GM23338 (cell line): Measurements from ENCODE around the gene HSPB6. TPM values are rescaled to one million over a fixed set of nuclear protein-coding genes. Genes with fewer than 3 reads are reported as not detected.

Source experiments
- ATAC-seq: fragments of 200-7000 bp; cut with Tn5 transposase; 3 replicates; pipeline ENCODE4 v1.9.1; 2020
- DNase-seq: peaks from one replicate; pipeline ENCODE4 v3.0.0-alpha.2; 2015; ENCODE audit warnings: low spot score
- H2AFZ ChIP-seq: fragments of 200-600 bp; sonication (generic); 2 replicates; pipeline ENCODE4 v1.8.0; 2016; ENCODE audit warnings: antibody characterized with exemption, mild to moderate bottlenecking, moderate library complexity
- H3F3A ChIP-seq: fragments of 200-600 bp; sonication (generic); replicated peaks from 2 replicates; pipeline ENCODE4 v1.8.0; 2017; ENCODE audit warnings: antibody characterized with exemption, mixed run types, low read depth
- H3K27ac ChIP-seq: fragments of 200-600 bp; sonication (generic); 2 replicates; pipeline ENCODE4 v1.6.1; 2016; ENCODE audit warnings: low read depth
- H3K27me3 ChIP-seq: fragments of 200-600 bp; sonication (generic); 2 replicates; pipeline ENCODE4 v1.8.0; 2016; ENCODE audit warnings: mild to moderate bottlenecking, mixed run types, moderate library complexity; ENCODE audit not compliant: insufficient read depth
- H3K36me3 ChIP-seq: fragments of 200-600 bp; sonication (generic); 2 replicates; pipeline ENCODE4 v1.8.0; 2016; ENCODE audit warnings: mild to moderate bottlenecking; ENCODE audit not compliant: insufficient read depth
- H3K4me1 ChIP-seq: fragments of 200-600 bp; sonication (generic); 2 replicates; pipeline ENCODE4 v1.8.0; 2016; ENCODE audit warnings: mild to moderate bottlenecking, moderate library complexity; ENCODE audit not compliant: insufficient read depth
- H3K4me2 ChIP-seq: fragments of 200-600 bp; sonication (generic); 2 replicates; pipeline ENCODE4 v1.7.1; 2017; ENCODE audit warnings: mixed run types
- H3K4me3 ChIP-seq: fragments of 200-600 bp; sonication (generic); 2 replicates; pipeline ENCODE4 v1.6.1; 2016; ENCODE audit warnings: mixed run types
- H3K79me2 ChIP-seq: fragments of 200-600 bp; sonication (generic); replicated peaks from 2 replicates; pipeline ENCODE4 v1.8.0; 2017; ENCODE audit warnings: mild to moderate bottlenecking; ENCODE audit not compliant: insufficient read depth
- H3K9me2 ChIP-seq: fragments of 200-600 bp; sonication (generic); 2 replicates; pipeline ENCODE4 v1.8.0; 2017; ENCODE audit not compliant: insufficient read depth
- H4K20me1 ChIP-seq: fragments of 200-600 bp; sonication (generic); replicated peaks from 2 replicates; pipeline ENCODE4 v1.8.0; 2017; ENCODE audit warnings: mild to moderate bottlenecking; ENCODE audit not compliant: insufficient read depth
- H3K27ac Mint-ChIP-seq: 2 replicates; pipeline ENCODE4 v1.8.0; 2020; ENCODE audit warnings: inconsistent platforms, mild to moderate bottlenecking, moderate library complexity, mixed read lengths
- H3K27me3 Mint-ChIP-seq: 3 replicates; pipeline ENCODE4 v1.8.0; 2022; ENCODE audit warnings: low read depth, mild to moderate bottlenecking, moderate library complexity, mixed read lengths, inconsistent platforms; ENCODE audit not compliant: insufficient read depth, poor library complexity
- H3K36me3 Mint-ChIP-seq: 3 replicates; pipeline ENCODE4 v1.8.0; 2021; ENCODE audit warnings: low read depth, mild to moderate bottlenecking, inconsistent platforms, moderate library complexity, mixed read lengths
- H3K4me1 Mint-ChIP-seq: 3 replicates; pipeline ENCODE4 v1.8.0; 2020; ENCODE audit warnings: mild to moderate bottlenecking, inconsistent platforms, mixed read lengths
- H3K4me3 Mint-ChIP-seq: 3 replicates; pipeline ENCODE4 v1.8.0; 2021; ENCODE audit warnings: moderate library complexity, mild to moderate bottlenecking, inconsistent platforms, mixed read lengths
- H3K9me3 Mint-ChIP-seq: 3 replicates; pipeline ENCODE4 v1.8.0; 2020; ENCODE audit warnings: moderate library complexity, mild to moderate bottlenecking, inconsistent platforms, mixed read lengths
- CREB1 ChIP-seq: fragments of 250-450 bp; sonication (Bioruptor Pico); IDR thresholded peaks from 2 replicates; pipeline ENCODE4 v1.5.0; 2020; ENCODE audit warnings: low read depth, mild to moderate bottlenecking, moderate library complexity
- CTCF ChIP-seq, 2 experiments: fragments of 200-600 bp in 1 of 2; sonication (generic) in 1 of 2; conservative IDR thresholded peaks; 2 replicates each; pipeline versions ENCODE4 v1.5.1 to v1.6.1; 2016 to 2017; ENCODE audit warnings: antibody characterized with exemption in 2 of 2, low read depth in 2 of 2, mild to moderate bottlenecking in 2 of 2, moderate library complexity in 1 of 2
- EZH2phosphoT487 ChIP-seq: fragments of 200-600 bp; sonication (generic); IDR thresholded peaks from one replicate; pipeline ENCODE4 v1.8.1; 2018; ENCODE audit warnings: antibody characterized with exemption; ENCODE audit not compliant: unreplicated experiment
- ZNF331 ChIP-seq: fragments of 250-450 bp; sonication (Bioruptor Pico); IDR thresholded peaks from 2 replicates; pipeline ENCODE4 v1.5.0; 2020; ENCODE audit warnings: low read depth, mild to moderate bottlenecking, moderate library complexity
- polyA plus RNA-seq: library from polyadenylated mRNA; unstranded; fragments of >200 nt; fragmentation: Nextera tagmentation; extraction: Ambion mirVana; gene quantifications from 2 replicates; pipeline ENCODE4 v1.2.1, GENCODE V29; 2016
- total RNA-seq: library from RNA; depleted of rRNA; stranded (reverse); fragments of >200 nt; shearing (Covaris generic); gene quantifications from 2 replicates; pipeline ENCODE4 v1.2.3, GENCODE V29; 2014

Gene HSPB6
- total and polyA plus RNA-seq, 2 experiments from 2014 or later, result 0.87 to 3.2 TPM

GRCh38 chr19:35790981-35791813 is 34.4 kb upstream of the HSPB6 start:
- H3K27ac Mint-ChIP-seq, result no peak overlapping the region
- DNase-seq, result peak; percentile 41

GRCh38 chr19:35789978-35790944 is 33.4 kb upstream of the HSPB6 start:
- Mint-ChIP-seq H3K4me3 (no peak overlapping the region), H3K36me3 (no peaks in the 10 kb centered on the region), H3K4me1 (peaks cover 12% of the 10 kb centered on the region), H3K9me3 (no peaks in the 10 kb centered on the region), H3K27ac (no peak overlapping the region), H3K27me3 (peaks cover 20% of the 10 kb centered on the region)
- H3K4me3 ChIP-seq, result no peak overlapping the region
- 0 out of 2 replicates have a peak, but pooled peaks cover 4% of the 10 kb centered on the region for H3F3A ChIP-seq
- no peak overlapping the region for H3K4me2 ChIP-seq
- peaks cover 4% of the 10 kb centered on the region; the same call in 1 of the 2 replicates for H3K4me1 ChIP-seq
- no peak overlapping the region for H2AFZ ChIP-seq
- DNase-seq (no peak), ATAC-seq (no peak)
- no peaks in the 10 kb centered on the region for H3K9me2 ChIP-seq
- no peaks in the 10 kb centered on the region for H3K36me3 ChIP-seq
- peaks cover 3% of the 10 kb centered on the region; the same call in 1 of the 2 replicates for H3K27me3 ChIP-seq
- H4K20me1 ChIP-seq, result no peaks in the 10 kb centered on the region
- no peak overlapping the region for H3K27ac ChIP-seq
- H3K79me2 ChIP-seq, result no peaks in the 10 kb centered on the region
- TF ChIP-seq CTCF (conservative IDR thresholded peaks at IDR 0.05; ENCODE audit: low read depth in 2 of 2), result no peak
- TF ChIP-seq ZNF331 (CRISPR knock-in tag), result no peak
- no peak for TF ChIP-seq EZH2phosphoT487

More at GRCh38 chr19:35790981-35791813, 34.4 kb upstream of the HSPB6 start:
- H3K27me3 ChIP-seq, result peaks cover 13% of the 10 kb centered on the region
- H4K20me1 ChIP-seq, result no peaks in the 10 kb centered on the region
- H3K4me1 ChIP-seq, result no peaks in the 10 kb centered on the region
- no peak overlapping the region for H3K4me3 ChIP-seq
- no peak overlapping the region for H3K4me2 ChIP-seq
- ATAC-seq, result peak; percentile 56
- no peaks in the 10 kb centered on the region for H3K36me3 ChIP-seq
- H3K36me3 Mint-ChIP-seq, result no peaks in the 10 kb centered on the region
- H3K79me2 ChIP-seq, result no peaks in the 10 kb centered on the region
- H3K27me3 Mint-ChIP-seq, result peaks cover 17% of the 10 kb centered on the region
- TF ChIP-seq CREB1 (no peak), CTCF (conservative IDR thresholded peaks at IDR 0.05; ENCODE audit: low read depth in 2 of 2) (peak; percentile 17 to 48; a peak in 3 of 4 replicates)
- H3F3A ChIP-seq, result 0 out of 2 replicates have a peak, but pooled peaks cover 5% of the 10 kb centered on the region
- H3K9me3 Mint-ChIP-seq, result no peaks in the 10 kb centered on the region
- no peaks in the 10 kb centered on the region for H3K9me2 ChIP-seq
- H2AFZ ChIP-seq, result no peak overlapping the region
- no peak overlapping the region for H3K4me3 Mint-ChIP-seq
- peaks cover 3% of the 10 kb centered on the region for H3K4me1 Mint-ChIP-seq
- H3K27ac ChIP-seq, result no peak overlapping the region
